Hematopoietic multipotent progenitor cell treated with erythropoietin and hydrocortisone succinate and interleukin-3 and kit ligand, for 15 days (in vitro differentiated cells): Measurements from ENCODE around the gene CCNE1.
A peak's percentile ranks its signal among the peaks of the same experiment; 100 is the strongest.

Experiments used
- DNase-seq: peaks from one replicate; pipeline ENCODE4 v3.0.0-alpha.2; 2015; ENCODE audit warnings: low spot score

The CCNE1 gene

GRCh38 chr19:29844891-29845573, 33.2 kb downstream of the CCNE1 start:
- peak; percentile 82 for DNase-seq

DNA sequence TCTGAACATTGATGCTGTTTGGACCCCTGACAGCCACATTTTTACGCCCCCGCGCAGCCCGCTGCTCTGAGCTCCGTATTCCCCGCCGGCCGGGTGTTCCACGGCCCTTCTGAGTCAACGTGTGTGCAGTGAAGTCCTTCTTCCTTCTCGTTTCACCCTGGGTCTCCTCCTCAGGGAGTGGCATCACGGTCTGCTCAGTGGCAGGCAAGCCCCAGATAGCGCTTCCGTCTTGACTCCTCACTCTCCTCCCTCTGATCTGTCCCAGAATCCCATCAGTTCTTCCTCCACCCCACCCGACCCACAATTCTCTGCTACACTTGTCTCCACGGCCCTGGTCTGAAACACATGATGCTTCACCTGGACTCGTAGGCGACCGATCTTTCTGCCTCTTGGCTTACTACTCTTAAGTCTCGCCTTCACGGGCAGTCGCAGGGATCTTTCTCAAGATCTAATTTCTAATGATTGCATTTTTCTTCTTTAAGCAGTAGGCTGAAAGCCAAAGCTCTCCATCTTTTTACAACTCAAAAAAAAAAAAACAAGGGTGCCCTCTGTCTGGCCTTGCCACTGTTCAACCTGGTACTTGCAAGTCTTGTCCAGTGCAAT, 33.9 kb downstream of the CCNE1 start:
- DNase-seq = no peak

- DNase-seq = no peak
Measured at GRCh38 chr19:29849208-29849607, 37.4 kb downstream of the CCNE1 start.

- no peak for DNase-seq
Measured at GRCh38 chr19:29850482-29850881, 38.7 kb downstream of the CCNE1 start.

DNA sequence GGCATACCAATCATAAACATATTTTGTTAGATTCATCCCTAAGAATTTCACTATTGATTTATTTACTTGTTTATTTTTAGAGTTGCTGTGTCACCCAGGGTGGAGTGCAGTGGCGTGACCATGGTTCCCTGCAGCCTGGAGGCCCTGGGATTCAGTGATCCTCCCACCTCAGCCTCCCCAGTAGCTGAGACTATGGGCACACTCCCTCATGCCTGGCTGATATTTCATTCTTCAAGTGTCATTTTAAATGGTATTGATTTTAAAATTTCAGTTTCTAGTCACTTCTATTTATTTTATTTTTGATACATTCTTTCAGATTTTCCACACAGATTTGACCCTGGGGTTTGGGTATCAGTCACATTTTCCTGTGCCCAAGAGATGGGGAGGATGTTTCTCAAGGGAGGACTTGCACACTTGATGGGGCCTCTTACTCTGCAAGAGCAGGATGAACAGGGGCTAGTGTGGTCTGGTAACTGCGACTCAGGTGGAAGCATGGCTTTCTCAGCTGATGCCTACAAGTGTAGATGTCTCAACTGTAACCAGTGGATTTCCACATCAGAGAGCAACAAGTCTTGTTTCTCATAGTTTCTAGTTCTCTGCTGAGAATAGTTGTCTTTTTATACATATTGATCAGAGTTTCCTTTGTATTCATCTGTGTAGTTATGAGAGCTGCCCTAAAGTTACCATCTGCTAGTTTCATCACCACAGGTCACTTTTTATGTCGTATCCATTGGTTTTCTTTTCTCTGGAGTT, 40.2 kb downstream of the CCNE1 start:
- DNase-seq = no peak

DNA sequence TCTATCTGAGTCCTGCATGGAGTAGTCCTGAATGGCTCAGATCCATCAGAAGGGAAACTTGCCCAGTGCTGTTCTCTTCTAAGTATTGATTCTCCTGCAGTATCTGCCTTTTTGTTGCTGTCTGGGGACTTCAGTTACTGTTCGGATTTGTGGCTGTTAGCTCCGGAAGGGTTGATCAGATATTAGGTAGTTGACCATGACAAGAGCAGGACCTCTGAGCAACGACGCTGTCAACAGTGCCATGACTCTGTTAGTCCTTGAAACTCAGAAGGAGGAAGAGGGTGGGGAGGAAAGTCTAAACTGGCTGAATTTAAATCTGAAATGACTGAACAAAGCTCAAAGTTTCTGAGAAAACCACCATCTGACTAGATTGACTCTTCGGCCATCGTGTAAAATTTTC, 42.2 kb downstream of the CCNE1 start:
- DNase-seq = no peak

DNA sequence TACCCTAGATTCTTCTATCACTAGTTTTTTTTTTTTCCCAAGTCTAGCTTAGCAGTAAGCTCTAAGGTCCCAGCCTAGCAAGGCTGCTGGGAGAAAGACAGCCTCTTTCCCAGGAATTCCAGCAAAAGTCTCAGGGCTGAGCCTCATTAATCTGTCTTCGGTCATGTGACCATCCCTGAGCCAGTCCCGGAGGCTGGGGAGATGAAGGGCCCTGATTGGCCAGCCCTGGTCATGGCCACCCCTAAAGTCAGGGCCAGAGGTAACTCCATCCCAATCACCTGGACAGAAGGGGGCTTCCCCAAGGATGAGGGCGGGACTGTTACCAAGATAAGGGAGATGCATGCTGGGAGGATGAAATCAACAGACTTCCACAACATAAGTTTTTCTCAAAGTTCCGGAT, 43.3 kb downstream of the CCNE1 start:
- no peak for DNase-seq

GRCh38 chr19:29855741-29856500, 44.1 kb downstream of the CCNE1 start:
- DNase-seq = no peak

- peak; percentile 25 for DNase-seq
Measured at GRCh38 chr19:29858000-29858596, 46.3 kb downstream of the CCNE1 start.

DNA sequence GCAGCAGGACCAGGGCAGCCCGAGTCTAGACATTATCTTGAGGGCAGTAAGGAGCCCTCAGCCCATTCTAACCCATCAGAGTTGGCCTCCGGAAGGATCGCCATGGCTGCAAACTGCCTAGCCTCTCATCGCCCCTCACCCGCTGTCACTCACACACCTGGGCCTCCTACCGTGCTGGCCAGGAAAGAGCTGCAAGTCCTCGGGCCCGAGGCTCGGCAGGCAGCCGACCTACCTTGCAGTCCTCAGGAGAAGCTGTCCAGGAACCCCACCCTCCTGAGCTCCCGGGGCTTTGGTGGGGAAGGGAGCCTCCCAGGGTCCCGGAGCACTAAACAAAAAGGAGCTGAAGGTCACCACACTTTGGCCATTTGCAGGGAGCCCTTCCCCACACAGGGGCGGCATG, 46.8 kb downstream of the CCNE1 start:
- no peak for DNase-seq

DNA sequence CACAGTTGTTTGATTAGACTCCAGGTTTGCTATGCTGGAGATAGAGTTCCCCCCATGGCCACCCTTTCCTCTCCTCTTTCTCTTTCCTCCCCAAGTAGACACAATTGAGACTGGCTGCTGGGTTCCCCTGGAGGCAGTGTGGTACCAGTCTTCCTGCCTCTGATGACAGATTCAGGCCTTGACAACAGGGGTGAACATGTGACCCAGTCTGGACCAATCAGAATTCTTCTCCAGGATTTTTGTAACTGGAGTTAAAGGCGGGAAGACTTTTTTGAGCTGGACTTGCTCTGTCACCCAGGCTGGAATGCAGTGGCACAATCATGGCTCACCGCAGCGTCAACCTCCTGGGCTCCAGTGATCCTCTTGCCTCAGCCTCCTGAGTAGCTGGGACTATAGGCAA, 48.7 kb downstream of the CCNE1 start:
- no peak for DNase-seq

DNA sequence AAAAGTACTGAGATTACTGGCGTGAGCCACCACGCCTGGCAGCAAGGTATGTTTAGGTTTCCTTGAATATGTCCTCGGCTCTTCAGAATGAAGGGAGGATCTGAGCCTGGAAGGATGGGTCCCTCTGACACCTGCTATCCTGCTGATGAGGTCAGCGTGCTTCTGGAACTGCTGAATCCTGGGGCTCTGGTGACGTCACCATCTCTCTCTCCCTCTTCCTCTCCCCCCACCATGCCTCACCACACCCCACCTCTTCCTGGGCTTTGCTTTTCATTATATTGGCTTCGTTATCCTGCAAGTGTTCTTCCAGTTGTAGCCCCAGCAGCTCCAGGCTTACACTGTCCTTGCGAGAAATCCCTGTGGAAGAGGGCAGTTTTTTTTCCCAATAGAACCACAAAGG, 49.8 kb downstream of the CCNE1 start:
- DNase-seq = no peak

DNA sequence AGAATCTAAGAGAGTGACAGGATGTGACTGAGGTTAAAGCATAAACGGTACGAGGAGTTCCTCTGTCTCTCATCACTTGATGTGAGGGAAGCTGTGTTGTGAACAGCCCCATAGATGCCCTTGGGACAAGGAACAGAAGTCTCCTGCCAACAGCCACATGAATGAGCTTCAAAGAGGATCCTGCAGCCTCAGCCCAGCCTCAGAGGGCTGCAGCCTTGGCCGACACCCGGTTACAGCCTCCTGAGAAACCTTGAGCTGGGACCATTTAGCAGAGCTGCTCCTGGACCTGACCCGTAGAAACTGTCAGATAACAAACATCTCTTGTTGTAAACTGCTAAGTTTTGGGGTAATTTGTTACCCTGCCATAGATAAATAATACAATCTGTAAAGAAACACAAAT, 54.2 kb downstream of the CCNE1 start:
- DNase-seq = no peak

DNA sequence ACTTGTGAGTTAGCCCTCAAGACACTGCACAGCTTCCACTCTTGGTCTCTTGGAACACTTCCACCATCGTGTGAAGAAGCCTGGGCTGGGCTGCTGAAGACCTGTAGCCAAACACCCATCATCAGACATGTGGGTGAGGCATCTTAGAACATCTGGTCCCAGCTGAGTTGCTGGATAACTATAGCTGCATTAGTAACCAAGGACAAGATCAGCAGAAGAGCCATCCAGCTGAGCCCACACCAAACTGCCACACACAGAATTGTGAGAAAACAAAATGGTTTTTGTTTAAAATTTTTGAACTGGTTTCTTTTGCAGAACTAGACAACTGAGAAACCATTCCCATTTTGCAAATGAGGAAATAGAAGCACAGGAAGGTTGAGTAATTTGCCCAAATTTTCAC, 56.2 kb downstream of the CCNE1 start:
- no peak for DNase-seq

DNA sequence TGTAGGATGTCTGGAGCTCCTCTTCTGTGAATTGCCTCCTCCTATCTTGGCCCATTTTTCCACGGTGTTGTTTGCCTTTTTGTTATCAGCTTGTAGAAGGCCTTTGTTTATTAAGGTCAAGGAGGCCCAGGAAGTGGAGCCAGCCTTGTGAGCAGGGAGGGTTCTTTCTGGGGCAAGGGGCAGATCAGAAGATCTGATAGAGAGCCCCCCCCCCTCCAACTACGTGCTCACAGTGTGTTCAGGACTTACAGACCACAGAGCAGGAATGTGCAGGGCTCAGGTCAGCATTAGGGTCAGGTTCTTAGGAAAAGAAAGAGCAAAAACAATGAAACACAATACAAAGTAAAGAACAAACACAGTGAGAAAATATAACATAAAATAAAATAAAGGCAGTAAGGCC, 59.4 kb downstream of the CCNE1 start:
- DNase-seq = no peak

DNA sequence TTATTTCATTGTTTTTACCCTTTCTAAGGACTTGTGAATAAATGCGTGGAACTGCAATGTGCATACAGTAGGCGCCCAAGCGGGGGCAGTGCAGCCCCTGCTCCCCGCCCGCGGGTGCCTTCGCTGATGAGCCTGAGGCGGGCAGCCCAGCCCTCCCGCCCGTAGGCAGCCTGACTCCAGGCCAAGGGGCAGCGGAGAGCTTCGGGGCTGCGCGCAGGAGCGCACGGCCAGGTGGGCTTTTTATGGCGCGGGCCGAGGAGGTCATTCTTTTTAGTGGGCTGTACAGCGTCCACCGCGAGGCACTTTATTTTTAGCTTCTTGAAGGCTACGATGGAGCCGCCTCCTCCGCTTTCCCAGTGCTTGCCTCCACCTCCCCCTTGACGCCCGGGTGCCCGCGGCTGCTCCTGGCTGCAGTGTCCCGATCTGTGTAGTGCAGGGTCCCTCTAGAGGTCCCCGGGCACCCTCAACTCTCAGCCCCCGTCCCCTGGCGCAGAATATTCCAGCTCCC, 60.5 kb downstream of the CCNE1 start:
- no peak for DNase-seq

- DNase-seq = peak; percentile 40
Measured at GRCh38 chr19:29873024-29873800, 61.4 kb downstream of the CCNE1 start.
